Natural killer cell (primary cell): ENCODE results near the gene BPI. TPM values are rescaled to one million over a fixed set of nuclear protein-coding genes. Genes with fewer than 3 reads are reported as not detected.
"Not testable (repeated sequence)": the region's sequence is repeated elsewhere in the genome, so short reads cannot be mapped to it uniquely, and the experiment has no call there.

ENCODE experiments used
- ATAC-seq, 3 donors: fragments of 150-1000 bp in 2 of 3; fragments of 200-7000 bp in 1 of 3; cut with Tn5 transposase; 1 replicate in 1 of 3; 2 replicates in 2 of 3; pipeline ENCODE4 v1.10.0; 2021; ENCODE audit warnings: mild to moderate bottlenecking in 2 of 3, moderate library complexity in 2 of 3
- DNase-seq, 2 donors: peaks; one replicate each; pipeline versions ENCODE4 v3.0.0 to v3.0.0-alpha.2; 2013 to 2021; ENCODE audit warnings: mixed read lengths in 1 of 2
- H3K27ac ChIP-seq: one replicate; pipeline ENCODE4 v1.5.1; 2013; ENCODE audit warnings: mild to moderate bottlenecking, low read length
- H3K27me3 ChIP-seq: one replicate; pipeline ENCODE4 v1.6.1; 2013; ENCODE audit warnings: low read length; ENCODE audit not compliant: control insufficient read depth, insufficient read depth
- H3K36me3 ChIP-seq: one replicate; pipeline ENCODE4 v1.6.1; 2013; ENCODE audit warnings: low read length; ENCODE audit not compliant: control insufficient read depth, insufficient read depth
- H3K4me1 ChIP-seq: one replicate; pipeline ENCODE4 v1.6.1; 2013; ENCODE audit warnings: low read length; ENCODE audit not compliant: control insufficient read depth, insufficient read depth
- H3K4me3 ChIP-seq: one replicate; pipeline ENCODE4 v1.5.1; 2013; ENCODE audit warnings: low read length
- H3K9me3 ChIP-seq: one replicate; pipeline ENCODE4 v1.6.1; 2013; ENCODE audit warnings: low read length; ENCODE audit not compliant: control insufficient read depth, insufficient read depth
- H3K27ac Mint-ChIP-seq, 2 donors: one replicate each; pipeline ENCODE4 v1.8.0; 2022; ENCODE audit warnings: mild to moderate bottlenecking in 2 of 2, mixed read lengths in 2 of 2, moderate library complexity in 1 of 2
- H3K27me3 Mint-ChIP-seq, 2 donors: one replicate each; pipeline ENCODE4 v1.8.0; 2022; ENCODE audit warnings: low read depth in 2 of 2, mixed read lengths in 2 of 2
- H3K36me3 Mint-ChIP-seq: one replicate; pipeline ENCODE4 v1.8.0; 2022; ENCODE audit warnings: mixed read lengths
- H3K4me1 Mint-ChIP-seq, 2 donors: one replicate each; pipeline ENCODE4 v1.8.0; 2022; ENCODE audit warnings: mixed read lengths in 2 of 2
- H3K4me3 Mint-ChIP-seq: one replicate; pipeline ENCODE4 v1.8.0; 2022; ENCODE audit warnings: mild to moderate bottlenecking, moderate library complexity, mixed read lengths
- H3K9me3 Mint-ChIP-seq, 2 donors: one replicate each; pipeline ENCODE4 v1.8.0; 2022; ENCODE audit warnings: mixed read lengths in 2 of 2
- CTCF ChIP-seq: fragments of 200-600 bp; IDR thresholded peaks from one replicate; pipeline ENCODE4 v1.8.0; 2022; ENCODE audit warnings: antibody characterized with exemption
- WGBS: methylation state at CpG from one replicate; pipeline ENCODE4 v1.1.7; 2013; ENCODE audit warnings: missing lambda C conversion rate; ENCODE audit not compliant: insufficient coverage; 5-methylcytosine and 5-hydroxymethylcytosine counted together
- intact Hi-C: fragments of 100-400 bp; cut with micrococcal nuclease; formaldehyde crosslinking; loops from one replicate; pipeline ENCODE4 v1.14.2; 2022
- total RNA-seq, 4 donors: library from RNA; stranded (reverse); fragments of 120-200 nt in 1 of 4; gene quantifications; one replicate each; pipeline versions ENCODE4 v1.2.3 to v1.2.4, GENCODE V29; 2013 to 2022

Gene BPI
- total RNA-seq, 3 donors from 2014 or later (not counting 1 experiment from before 2014, with no cell fraction given): 0.20 TPM; not detected in 2

- Mint-ChIP-seq H3K4me3 (no peak overlapping the region), H3K36me3 (no peaks in the 10 kb centered on the region), H3K9me3 (no peaks in the 10 kb centered on the region), H3K4me1 (peaks cover 0 to 9% of the 10 kb centered on the region in 2 donors), H3K27me3 (peaks cover 13 to 19% of the 10 kb centered on the region in 2 donors), H3K27ac (no peak overlapping the region)
- intact Hi-C loops: no loop called here
- Histone ChIP-seq H3K36me3 (no peaks in the 10 kb centered on the region), H3K27me3 (no peaks in the 10 kb centered on the region), H3K4me3 (no peak overlapping the region), H3K4me1 (no peaks in the 10 kb centered on the region), H3K9me3 (no peaks in the 10 kb centered on the region), H3K27ac (no peak overlapping the region)
- no peak for ATAC-seq
- WGBS: 65% methylated on average over 7 of the region's 7 CpGs
- no peak for DNase-seq
- no peak for TF ChIP-seq CTCF
These were observed 69.4 kb downstream of the BPI start for GRCh38 chr20:38373231-38373867.

DNA sequence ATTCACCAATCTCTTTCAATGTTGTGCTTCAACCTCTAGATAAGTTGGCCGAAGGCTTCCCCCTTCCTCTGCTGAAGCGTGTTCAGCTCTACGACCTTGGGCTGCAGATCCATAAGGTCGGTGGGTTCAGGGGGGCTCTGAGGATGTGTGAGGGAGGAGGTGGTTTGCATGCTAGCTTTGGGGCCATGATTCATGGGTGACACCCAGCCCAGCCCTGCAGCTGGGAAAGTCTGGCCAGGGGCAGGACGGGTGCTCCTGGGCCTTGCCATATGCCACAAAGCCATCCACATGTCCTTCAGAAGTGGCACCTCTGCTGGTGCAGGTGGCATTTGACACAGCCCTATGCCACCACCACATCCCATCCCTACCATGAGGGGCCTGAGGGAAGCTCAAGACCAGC, 69.9 kb downstream of the BPI start:
- H3K27ac Mint-ChIP-seq: no peak overlapping the region
- Histone ChIP-seq H3K4me3 (no peak overlapping the region), H3K9me3 (no peaks in the 10 kb centered on the region), H3K36me3 (no peaks in the 10 kb centered on the region), H3K27me3 (no peaks in the 10 kb centered on the region), H3K27ac (no peak overlapping the region), H3K4me1 (no peaks in the 10 kb centered on the region)
- no peak for TF ChIP-seq CTCF
- no peaks in the 10 kb centered on the region for H3K9me3 Mint-ChIP-seq
- DNase-seq: no peak
- H3K4me1 Mint-ChIP-seq: peaks cover 0 to 9% of the 10 kb centered on the region in 2 donors
- 88% methylated on average over 5 of the region's 5 CpGs for WGBS
- H3K4me3 Mint-ChIP-seq: no peak overlapping the region
- intact Hi-C loops: no loop called here
- peaks cover 12 to 18% of the 10 kb centered on the region in 2 donors for H3K27me3 Mint-ChIP-seq
- no peaks in the 10 kb centered on the region for H3K36me3 Mint-ChIP-seq
- ATAC-seq: no peak

GRCh38 chr20:38377039-38377685, 73.2 kb downstream of the BPI start:
- no peaks in the 10 kb centered on the region for H3K4me1 Mint-ChIP-seq
- no peak overlapping the region for H3K27ac Mint-ChIP-seq
- Histone ChIP-seq H3K9me3 (no peaks in the 10 kb centered on the region), H3K36me3 (no peaks in the 10 kb centered on the region), H3K27ac (no peak overlapping the region), H3K27me3 (no peaks in the 10 kb centered on the region), H3K4me1 (no peaks in the 10 kb centered on the region), H3K4me3 (no peak overlapping the region)
- no peak for DNase-seq
- no peak for ATAC-seq
- peaks cover 0 to 4% of the 10 kb centered on the region in 2 donors for H3K27me3 Mint-ChIP-seq
- H3K9me3 Mint-ChIP-seq: no peaks in the 10 kb centered on the region
- 85% methylated on average over 11 of the region's 11 CpGs for WGBS
- no peaks in the 10 kb centered on the region for H3K36me3 Mint-ChIP-seq
- no peak for TF ChIP-seq CTCF
- no peak overlapping the region for H3K4me3 Mint-ChIP-seq
- intact Hi-C loops: no loop called here

GRCh38 chr20:38377838-38378237, 73.9 kb downstream of the BPI start:
- H3K36me3 Mint-ChIP-seq, H3K4me1 ChIP-seq, H3K4me1 Mint-ChIP-seq, H3K4me3 Mint-ChIP-seq, H3K9me3 ChIP-seq, DNase-seq, H3K27ac Mint-ChIP-seq, H3K4me3 ChIP-seq, intact Hi-C loops, ATAC-seq, H3K27ac ChIP-seq, H3K9me3 Mint-ChIP-seq, H3K27me3 Mint-ChIP-seq, H3K27me3 ChIP-seq, H3K36me3 ChIP-seq: not testable (repeated sequence)
- no CpG with 5 or more reads among the region's 5 CpGs for WGBS
